Prostate gland (tissue), 1 donor: ENCODE results near the gene FMOD.

Experiments used
- POLR2A ChIP-seq: fragments of 450-650 bp; IDR thresholded peaks from one replicate; pipeline ENCODE4 v1.6.1; 2016; ENCODE audit warnings: antibody characterized with exemption, mild to moderate bottlenecking
- POLR2AphosphoS5 ChIP-seq: sonication (generic); formaldehyde crosslinking; IDR thresholded peaks from one replicate; pipeline ENCODE4 v1.6.1; 2017; ENCODE audit warnings: antibody characterized with exemption

DNA sequence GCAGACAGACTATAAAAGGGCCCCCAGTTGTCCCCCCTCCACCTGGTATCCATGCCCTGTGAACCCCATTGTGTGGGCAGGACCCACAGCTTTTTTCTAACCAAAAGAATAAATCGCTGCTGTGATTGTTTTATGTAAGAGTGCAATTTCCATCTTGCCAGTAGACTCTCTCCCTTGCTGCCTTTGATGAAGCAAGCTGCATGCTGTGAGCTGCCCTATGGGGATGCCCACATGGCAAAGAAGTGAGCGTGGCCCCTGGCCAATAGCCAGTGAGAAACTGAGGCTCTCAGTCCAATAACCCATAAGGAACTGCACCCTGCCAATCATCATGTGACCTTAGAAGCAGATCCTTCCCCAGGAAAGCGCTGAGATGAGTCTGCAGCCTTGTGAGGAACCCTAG, 37.8 kb upstream of the FMOD start:
- TF ChIP-seq POLR2AphosphoS5 (no peak), POLR2A (no peak)
